ENCODE data around the gene LIN7C. TPM values are rescaled to one million over a fixed set of nuclear protein-coding genes. Genes with fewer than 3 reads are reported as not detected.

Gene LIN7C
- polyA plus RNA-seq, 6 donors from 2014 or later, result 10.3 to 18.3 (median 14.3) TPM

DNA sequence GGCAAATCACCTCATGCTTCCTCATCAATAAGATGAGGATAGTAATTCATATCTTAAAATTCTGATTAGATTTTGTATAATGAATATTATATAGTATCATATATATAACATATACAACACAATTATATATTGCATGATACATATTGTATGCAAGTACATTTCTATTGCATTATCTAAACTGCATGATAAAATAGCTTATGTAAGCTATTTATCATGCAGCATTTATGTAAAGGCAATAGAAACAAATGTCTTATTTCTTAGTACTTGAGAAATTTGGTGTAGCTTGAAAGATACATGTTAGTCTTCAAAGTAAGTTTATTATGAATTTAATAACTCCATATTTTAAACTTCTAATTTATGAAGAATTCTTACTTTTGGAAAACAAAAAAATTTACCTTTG, 5.5 kb downstream of the LIN7C start:
- H3K27me3 Mint-ChIP-seq, result no peaks in the 10 kb centered on the region
- no peak for ATAC-seq (ENCODE audit: low read depth in 2 of 2)
- no peak overlapping the region for H3K27ac Mint-ChIP-seq
- DNase-seq, result no peak
- peaks cover 8 to 23% (median 10%) of the 10 kb centered on the region in 3 donors for H3K4me1 Mint-ChIP-seq
- H3K36me3 Mint-ChIP-seq, result no peaks in the 10 kb centered on the region
- H3K9me3 Mint-ChIP-seq, result no peaks in the 10 kb centered on the region
- H3K4me3 Mint-ChIP-seq, result no peak overlapping the region

DNA sequence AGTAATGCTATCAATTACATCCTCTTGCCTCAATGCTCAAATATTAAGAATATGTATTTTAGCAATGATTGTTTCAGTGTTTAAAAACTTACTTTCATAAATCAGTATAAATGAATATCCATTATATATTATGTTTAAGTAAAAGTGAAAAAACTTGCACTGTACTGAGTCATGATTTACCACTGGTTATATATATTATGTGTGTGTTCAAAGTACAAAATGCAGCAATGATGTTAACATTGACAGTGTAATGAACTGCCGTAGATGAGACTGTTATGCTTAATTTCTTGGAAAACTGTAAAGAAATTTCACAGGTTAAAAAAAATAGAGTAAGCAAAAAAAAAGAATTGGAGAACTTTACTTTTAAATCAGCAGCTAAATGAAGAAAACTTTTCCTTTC, 8.7 kb downstream of the LIN7C start:
- DNase-seq (no peak), ATAC-seq (ENCODE audit: low read depth in 2 of 2) (no peak)
- no peaks in the 10 kb centered on the region for H3K27me3 Mint-ChIP-seq
- H3K4me1 Mint-ChIP-seq, result peaks cover 4 to 6% (median 5%) of the 10 kb centered on the region in 3 donors
- no peaks in the 10 kb centered on the region for H3K9me3 Mint-ChIP-seq
- H3K4me3 Mint-ChIP-seq, result no peak overlapping the region
- no peak overlapping the region for H3K27ac Mint-ChIP-seq
- H3K36me3 Mint-ChIP-seq, result no peaks in the 10 kb centered on the region

DNA sequence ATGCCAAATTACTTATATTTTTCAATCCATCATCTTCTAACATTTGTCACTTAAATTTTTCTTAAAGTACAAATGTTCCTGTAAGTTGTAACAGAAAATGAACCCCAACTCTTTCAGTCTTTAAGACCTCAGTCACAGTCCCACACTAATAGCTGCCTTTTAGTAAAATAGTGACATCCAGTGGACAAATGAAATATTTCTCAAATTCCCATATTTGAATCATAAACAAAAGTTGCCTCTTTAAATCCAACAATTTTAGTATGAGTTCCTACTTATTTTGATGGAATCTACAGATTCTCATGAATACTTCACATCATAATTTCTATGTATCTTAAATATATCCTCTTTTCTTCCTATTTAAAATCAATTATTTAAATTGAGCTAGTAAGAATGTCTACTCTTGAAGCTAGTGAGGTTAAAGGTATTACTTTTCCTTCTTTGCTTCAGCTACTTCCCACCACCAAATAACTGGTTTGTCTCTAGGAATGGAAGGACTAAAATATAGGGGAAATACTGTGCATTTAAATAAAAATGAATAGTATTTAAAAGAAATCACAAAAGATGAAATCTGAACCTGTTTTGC, 9.2 kb downstream of the LIN7C start:
- H3K9me3 Mint-ChIP-seq, result no peaks in the 10 kb centered on the region
- ATAC-seq (ENCODE audit: low read depth in 2 of 2) (peak; percentile 37 to 40), DNase-seq (no peak)
- H3K4me1 Mint-ChIP-seq, result peaks cover 0 to 6% (median 4%) of the 10 kb centered on the region in 3 donors
- no peak overlapping the region for H3K27ac Mint-ChIP-seq
- H3K36me3 Mint-ChIP-seq, result no peaks in the 10 kb centered on the region
- H3K4me3 Mint-ChIP-seq, result no peak overlapping the region
- H3K27me3 Mint-ChIP-seq, result no peaks in the 10 kb centered on the region

- peaks cover 0 to 7% of the 10 kb centered on the region in 2 donors for H3K36me3 Mint-ChIP-seq
- no peaks in the 10 kb centered on the region for H3K27me3 Mint-ChIP-seq
Measured at GRCh38 chr11:27496461-27496860, 10.1 kb downstream of the LIN7C start.

GRCh38 chr11:27495710-27496300, 10.8 kb downstream of the LIN7C start:
- H3K36me3 Mint-ChIP-seq, result peaks cover 0 to 7% of the 10 kb centered on the region in 2 donors
- DNase-seq (no peak), ATAC-seq (ENCODE audit: low read depth in 2 of 2) (no peak)
- peak overlapping the region in 1 of 8 donors; percentile 41 for H3K4me3 Mint-ChIP-seq
- peaks cover 0 to 4% (median 0%) of the 10 kb centered on the region in 3 donors for H3K4me1 Mint-ChIP-seq
- no peaks in the 10 kb centered on the region for H3K27me3 Mint-ChIP-seq
- peak overlapping the region in 1 of 6 donors; percentile 30 for H3K27ac Mint-ChIP-seq
- H3K9me3 Mint-ChIP-seq, result no peaks in the 10 kb centered on the region

More at GRCh38 chr11:27496461-27496860, 10.1 kb downstream of the LIN7C start:
- Mint-ChIP-seq H3K4me1 (peaks cover 0 to 4% (median 0%) of the 10 kb centered on the region in 3 donors), H3K4me3 (no peak overlapping the region), H3K9me3 (no peaks in the 10 kb centered on the region), H3K27ac (no peak overlapping the region)
- ATAC-seq (ENCODE audit: low read depth in 2 of 2) (no peak), DNase-seq (no peak)

DNA sequence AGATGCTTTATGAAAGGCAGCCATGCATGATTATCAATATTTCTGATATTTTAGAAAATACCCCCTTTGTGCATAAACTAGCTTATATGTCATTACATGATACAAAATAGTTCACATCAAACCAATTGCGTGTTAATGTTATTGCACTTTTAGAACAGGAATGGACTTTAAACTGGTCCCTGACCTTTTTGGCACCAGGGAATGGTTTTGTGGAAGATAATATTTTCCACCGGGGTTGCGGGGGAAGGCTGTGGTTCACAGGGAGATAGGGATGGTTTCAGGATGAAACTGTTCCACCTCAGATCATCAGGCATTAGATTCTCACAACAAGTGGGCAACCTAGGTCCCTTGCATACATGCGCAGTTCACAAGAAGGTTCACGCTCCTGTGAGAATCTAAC, 17.5 kb downstream of the LIN7C start:
- ATAC-seq (ENCODE audit: low read depth in 2 of 2) (no peak), DNase-seq (no peak)
- no peaks in the 10 kb centered on the region for H3K9me3 Mint-ChIP-seq
- H3K27ac Mint-ChIP-seq, result peak overlapping the region in 1 of 6 donors; percentile 43
- no peak overlapping the region for H3K4me3 Mint-ChIP-seq
- H3K4me1 Mint-ChIP-seq, result peaks cover 0 to 4% (median 0%) of the 10 kb centered on the region in 3 donors
- no peaks in the 10 kb centered on the region for H3K27me3 Mint-ChIP-seq
- H3K36me3 Mint-ChIP-seq, result peaks cover 0 to 7% of the 10 kb centered on the region in 2 donors

GRCh38 chr11:27487706-27488105, 18.9 kb downstream of the LIN7C start:
- Mint-ChIP-seq H3K27ac (peak overlapping the region in 1 of 6 donors; percentile 11), H3K9me3 (no peaks in the 10 kb centered on the region), H3K4me3 (no peak overlapping the region), H3K36me3 (peaks cover 0 to 7% of the 10 kb centered on the region in 2 donors), H3K4me1 (peaks cover 0 to 4% (median 0%) of the 10 kb centered on the region in 3 donors), H3K27me3 (no peaks in the 10 kb centered on the region)
- no peak for DNase-seq
- ATAC-seq (ENCODE audit: low read depth in 2 of 2), result no peak

DNA sequence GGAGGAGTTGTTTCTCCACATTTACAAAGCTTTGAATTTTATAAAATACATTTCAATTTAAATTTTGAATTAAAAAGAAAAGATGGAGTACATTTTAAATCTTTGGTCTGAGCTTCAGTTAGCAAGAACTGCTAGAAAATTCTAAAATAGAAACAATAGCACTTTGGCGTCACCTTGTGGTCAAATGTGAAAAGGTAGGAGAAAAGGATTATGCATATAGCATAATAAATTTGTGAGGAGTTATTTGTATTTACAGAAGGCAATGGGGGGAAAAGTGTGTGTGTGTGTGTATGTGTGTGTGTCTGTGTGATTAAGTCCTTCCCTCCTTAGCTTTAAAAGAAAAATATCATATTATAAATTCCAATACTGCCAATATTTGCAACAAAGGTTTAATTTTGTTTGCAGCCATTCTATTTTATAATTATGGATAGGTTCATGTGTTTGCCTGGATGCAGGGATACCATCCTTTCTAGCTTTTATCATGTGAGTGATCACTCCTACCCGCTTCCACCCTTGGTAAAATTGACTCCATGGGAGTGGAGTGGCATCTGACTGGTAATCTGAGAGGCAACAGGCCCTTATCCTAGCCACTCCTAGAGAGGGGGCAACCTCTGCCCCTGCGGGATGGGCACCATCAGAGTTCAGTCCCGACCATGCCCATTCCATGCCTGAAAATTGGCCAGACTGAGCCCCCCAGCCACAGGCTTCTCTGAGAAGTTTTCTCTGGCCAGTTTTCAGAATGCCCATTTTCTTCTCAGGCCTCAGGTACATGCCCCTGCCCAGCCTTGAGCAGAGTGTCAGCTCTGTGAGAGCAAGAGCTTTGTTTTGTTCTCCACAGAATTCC, 20.4 kb downstream of the LIN7C start:
- Mint-ChIP-seq H3K9me3 (no peaks in the 10 kb centered on the region), H3K4me3 (no peak overlapping the region), H3K27me3 (no peaks in the 10 kb centered on the region), H3K27ac (peak overlapping the region in 1 of 6 donors; percentile 57), H3K4me1 (peaks cover 0 to 4% (median 0%) of the 10 kb centered on the region in 3 donors), H3K36me3 (no peaks in the 10 kb centered on the region)
- peak; percentile 40 for DNase-seq
- peak; percentile 38 to 40 for ATAC-seq (ENCODE audit: low read depth in 2 of 2)

- Mint-ChIP-seq H3K27ac (peak overlapping the region in 1 of 6 donors; percentile 0), H3K4me1 (peaks cover 0 to 4% (median 0%) of the 10 kb centered on the region in 3 donors), H3K36me3 (no peaks in the 10 kb centered on the region), H3K27me3 (no peaks in the 10 kb centered on the region), H3K9me3 (no peaks in the 10 kb centered on the region), H3K4me3 (no peak overlapping the region)
- DNase-seq (no peak), ATAC-seq (ENCODE audit: low read depth in 2 of 2) (no peak)
Measured at GRCh38 chr11:27482793-27483192, 23.8 kb downstream of the LIN7C start.

- Mint-ChIP-seq H3K36me3 (no peaks in the 10 kb centered on the region), H3K4me3 (no peak overlapping the region), H3K9me3 (no peaks in the 10 kb centered on the region), H3K4me1 (peaks cover 0 to 4% (median 0%) of the 10 kb centered on the region in 3 donors), H3K27ac (peak overlapping the region in 1 of 6 donors; percentile 8), H3K27me3 (no peaks in the 10 kb centered on the region)
- ATAC-seq (ENCODE audit: low read depth in 2 of 2), result no peak
- DNase-seq, result no peak
Measured at GRCh38 chr11:27481992-27482391, 24.6 kb downstream of the LIN7C start.

- H3K9me3 Mint-ChIP-seq, result no peaks in the 10 kb centered on the region
- ATAC-seq (ENCODE audit: low read depth in 2 of 2) (no peak), DNase-seq (no peak)
- H3K27ac Mint-ChIP-seq, result no peak overlapping the region
- peaks cover 0 to 2% of the 10 kb centered on the region in 2 donors for H3K36me3 Mint-ChIP-seq
- peaks cover 2 to 9% (median 7%) of the 10 kb centered on the region in 3 donors for H3K4me1 Mint-ChIP-seq
- H3K4me3 Mint-ChIP-seq, result no peak overlapping the region
- no peaks in the 10 kb centered on the region for H3K27me3 Mint-ChIP-seq
Measured at GRCh38 chr11:27477831-27478230, 28.7 kb downstream of the LIN7C start.

GRCh38 chr11:27477243-27477642, 29.3 kb downstream of the LIN7C start:
- peaks cover 0 to 7% of the 10 kb centered on the region in 2 donors for H3K36me3 Mint-ChIP-seq
- H3K27ac Mint-ChIP-seq, result no peak overlapping the region
- ATAC-seq (ENCODE audit: low read depth in 2 of 2) (no peak), DNase-seq (no peak)
- H3K27me3 Mint-ChIP-seq, result no peaks in the 10 kb centered on the region
- H3K4me3 Mint-ChIP-seq, result no peak overlapping the region
- H3K4me1 Mint-ChIP-seq, result peaks cover 6 to 13% (median 11%) of the 10 kb centered on the region in 3 donors
- no peaks in the 10 kb centered on the region for H3K9me3 Mint-ChIP-seq

GRCh38 chr11:27475622-27476021, 30.9 kb downstream of the LIN7C start:
- no peak for DNase-seq
- Mint-ChIP-seq H3K27me3 (peaks cover 0 to 6% (median 0%) of the 10 kb centered on the region in 3 donors), H3K36me3 (peaks cover 0 to 8% of the 10 kb centered on the region in 2 donors), H3K4me1 (peaks cover 16 to 23% (median 21%) of the 10 kb centered on the region in 3 donors), H3K4me3 (no peak overlapping the region), H3K27ac (no peak overlapping the region), H3K9me3 (no peaks in the 10 kb centered on the region)
- ATAC-seq (ENCODE audit: low read depth in 2 of 2), result no peak

Measured in naive B cell (primary cell).